ENCODE data around the gene GANC.
A peak's percentile ranks its signal among the peaks of the same experiment; 100 is the strongest.
"Not testable (repeated sequence)": the region's sequence is repeated elsewhere in the genome, so short reads cannot be mapped to it uniquely, and the experiment has no call there.

GANC gene, protein sequence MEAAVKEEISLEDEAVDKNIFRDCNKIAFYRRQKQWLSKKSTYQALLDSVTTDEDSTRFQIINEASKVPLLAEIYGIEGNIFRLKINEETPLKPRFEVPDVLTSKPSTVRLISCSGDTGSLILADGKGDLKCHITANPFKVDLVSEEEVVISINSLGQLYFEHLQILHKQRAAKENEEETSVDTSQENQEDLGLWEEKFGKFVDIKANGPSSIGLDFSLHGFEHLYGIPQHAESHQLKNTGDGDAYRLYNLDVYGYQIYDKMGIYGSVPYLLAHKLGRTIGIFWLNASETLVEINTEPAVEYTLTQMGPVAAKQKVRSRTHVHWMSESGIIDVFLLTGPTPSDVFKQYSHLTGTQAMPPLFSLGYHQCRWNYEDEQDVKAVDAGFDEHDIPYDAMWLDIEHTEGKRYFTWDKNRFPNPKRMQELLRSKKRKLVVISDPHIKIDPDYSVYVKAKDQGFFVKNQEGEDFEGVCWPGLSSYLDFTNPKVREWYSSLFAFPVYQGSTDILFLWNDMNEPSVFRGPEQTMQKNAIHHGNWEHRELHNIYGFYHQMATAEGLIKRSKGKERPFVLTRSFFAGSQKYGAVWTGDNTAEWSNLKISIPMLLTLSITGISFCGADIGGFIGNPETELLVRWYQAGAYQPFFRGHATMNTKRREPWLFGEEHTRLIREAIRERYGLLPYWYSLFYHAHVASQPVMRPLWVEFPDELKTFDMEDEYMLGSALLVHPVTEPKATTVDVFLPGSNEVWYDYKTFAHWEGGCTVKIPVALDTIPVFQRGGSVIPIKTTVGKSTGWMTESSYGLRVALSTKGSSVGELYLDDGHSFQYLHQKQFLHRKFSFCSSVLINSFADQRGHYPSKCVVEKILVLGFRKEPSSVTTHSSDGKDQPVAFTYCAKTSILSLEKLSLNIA (N-terminal part only)

DNA sequence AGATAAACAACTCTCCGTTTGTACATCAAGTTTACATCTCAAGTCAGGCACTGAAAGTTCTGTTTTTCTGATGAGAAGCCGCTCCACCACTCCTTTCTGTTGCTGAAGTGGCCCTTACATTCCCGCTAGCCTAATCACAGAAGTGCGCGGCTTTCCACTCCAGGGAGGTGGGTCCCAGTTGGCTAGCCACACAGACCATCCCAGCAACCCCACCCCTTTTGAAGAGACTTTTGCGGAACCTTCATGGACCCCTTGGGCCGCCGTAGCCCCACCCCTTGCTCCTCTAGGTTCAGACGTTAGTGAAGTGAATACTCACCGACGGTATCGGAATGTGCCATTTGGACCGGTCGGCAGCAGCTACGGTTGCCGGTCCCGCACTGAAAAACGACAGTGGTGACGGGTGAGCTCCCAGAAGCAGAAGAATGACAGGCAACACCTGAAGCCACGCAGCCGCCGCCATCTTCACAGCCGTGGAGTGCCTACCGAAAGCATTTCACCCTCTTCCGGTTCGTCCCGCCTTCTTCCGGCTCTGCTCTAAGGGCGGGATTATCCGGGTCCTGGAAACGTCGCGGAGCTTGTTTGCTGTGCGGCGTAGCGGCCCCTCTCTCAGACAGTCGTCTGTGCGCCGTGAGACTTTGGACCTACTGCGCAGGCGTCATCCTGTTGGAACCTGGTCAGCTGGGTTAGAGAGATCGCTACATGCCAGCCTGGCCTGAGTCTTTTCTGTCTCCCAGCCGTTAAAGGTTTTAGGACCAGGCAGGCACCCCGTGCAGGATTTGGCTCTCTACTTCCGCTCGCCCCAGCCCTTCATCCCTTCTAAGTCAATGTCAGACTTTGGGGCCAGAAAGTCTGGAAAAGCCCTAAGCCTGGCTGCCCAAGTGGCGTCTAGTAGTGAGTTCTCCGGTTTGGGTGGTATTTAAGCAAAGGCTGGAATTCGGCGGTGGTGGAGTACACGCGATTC lies at the start of gene GANC, which contains the start of gene TMEM87A:
GANC (plus strand) TSS at position 263 of the 961 bp plus-strand sequence. CDS start 1,281 bp downstream, outside the sequence.
TMEM87A (minus strand) TSS at position 495 of the 961 bp plus-strand sequence; CDS start at position 460, 35 bp downstream.
- TF ChIP-seq, protein P1, sequence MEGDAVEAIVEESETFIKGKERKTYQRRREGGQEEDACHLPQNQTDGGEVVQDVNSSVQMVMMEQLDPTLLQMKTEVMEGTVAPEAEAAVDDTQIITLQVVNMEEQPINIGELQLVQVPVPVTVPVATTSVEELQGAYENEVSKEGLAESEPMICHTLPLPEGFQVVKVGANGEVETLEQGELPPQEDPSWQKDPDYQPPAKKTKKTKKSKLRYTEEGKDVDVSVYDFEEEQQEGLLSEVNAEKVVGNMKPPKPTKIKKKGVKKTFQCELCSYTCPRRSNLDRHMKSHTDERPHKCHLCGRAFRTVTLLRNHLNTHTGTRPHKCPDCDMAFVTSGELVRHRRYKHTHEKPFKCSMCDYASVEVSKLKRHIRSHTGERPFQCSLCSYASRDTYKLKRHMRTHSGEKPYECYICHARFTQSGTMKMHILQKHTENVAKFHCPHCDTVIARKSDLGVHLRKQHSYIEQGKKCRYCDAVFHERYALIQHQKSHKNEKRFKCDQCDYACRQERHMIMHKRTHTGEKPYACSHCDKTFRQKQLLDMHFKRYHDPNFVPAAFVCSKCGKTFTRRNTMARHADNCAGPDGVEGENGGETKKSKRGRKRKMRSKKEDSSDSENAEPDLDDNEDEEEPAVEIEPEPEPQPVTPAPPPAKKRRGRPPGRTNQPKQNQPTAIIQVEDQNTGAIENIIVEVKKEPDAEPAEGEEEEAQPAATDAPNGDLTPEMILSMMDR (IDR thresholded peaks at IDR 0.05; ENCODE audit: extremely low read depth, missing control alignments): no peak

DNA sequence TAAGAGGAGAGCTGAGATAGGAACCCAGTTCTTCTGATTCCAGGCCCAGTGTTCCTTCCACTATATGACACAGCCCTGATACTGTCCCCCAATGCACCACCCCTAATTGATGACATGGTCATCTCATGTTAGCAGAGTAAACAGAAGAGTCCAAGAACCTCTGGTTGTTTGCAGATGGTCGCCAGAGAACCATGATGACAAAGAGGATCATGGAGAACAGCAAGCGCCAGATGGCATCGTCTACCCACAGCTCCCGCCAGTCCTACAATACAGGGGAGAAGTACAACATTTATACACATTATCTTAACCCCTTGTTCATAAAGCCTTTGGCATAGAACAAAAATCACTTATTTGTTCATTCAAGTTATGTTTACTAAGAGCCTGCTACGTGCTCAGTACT lies 46.4 kb upstream of the GANC start:
- TF ChIP-seq, protein P1 (IDR thresholded peaks at IDR 0.05; ENCODE audit: extremely low read depth, missing control alignments): no peak
- no peak for DNase-seq (ENCODE audit: low spot score)

More for the DNA sequence above, at the start of gene GANC, which contains the start of gene TMEM87A:
- peak; percentile 89 for DNase-seq (ENCODE audit: low spot score)

DNA sequence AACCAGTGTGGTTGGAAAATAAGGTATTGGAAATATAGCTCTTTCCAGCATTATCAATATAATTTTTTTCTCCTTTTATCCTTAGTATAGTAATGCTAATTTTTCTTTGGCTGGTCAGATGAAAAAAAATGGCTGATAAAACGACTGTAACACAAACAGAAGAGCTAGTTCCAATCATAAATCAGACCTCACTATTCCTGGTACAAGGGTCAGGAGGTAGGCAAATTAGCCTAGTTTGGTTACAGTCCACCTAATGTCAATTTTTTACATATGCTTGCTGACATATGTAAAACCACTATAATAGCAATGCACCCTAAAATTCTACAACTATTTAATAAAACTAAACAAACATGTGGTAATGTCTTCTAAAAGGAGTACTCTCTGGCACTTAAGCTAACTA lies 45.0 kb upstream of the GANC start:
- DNase-seq (ENCODE audit: low spot score): no peak
- TF ChIP-seq, protein P1 (IDR thresholded peaks at IDR 0.05; ENCODE audit: extremely low read depth, missing control alignments): no peak

DNA sequence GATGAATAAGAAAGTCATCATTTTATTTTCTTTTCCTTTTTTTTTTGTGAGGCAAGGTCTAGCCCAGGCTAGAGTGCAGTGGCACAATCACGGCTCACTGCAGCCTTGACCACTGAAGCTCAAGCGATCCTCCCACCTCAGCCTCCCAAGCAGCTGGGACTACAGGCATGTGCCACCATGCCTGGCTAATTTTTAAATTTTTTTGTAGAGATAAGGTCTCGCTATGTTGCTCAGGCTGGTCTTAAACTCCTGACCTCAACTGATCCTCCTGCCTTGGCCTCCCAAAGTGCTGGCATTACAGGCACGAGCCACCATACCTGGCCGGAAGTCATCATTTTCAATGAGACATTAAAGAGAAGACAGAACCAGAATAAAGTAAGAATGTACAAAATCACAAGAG lies 44.0 kb upstream of the GANC start:
- not testable (repeated sequence) for DNase-seq (ENCODE audit: low spot score)

DNA sequence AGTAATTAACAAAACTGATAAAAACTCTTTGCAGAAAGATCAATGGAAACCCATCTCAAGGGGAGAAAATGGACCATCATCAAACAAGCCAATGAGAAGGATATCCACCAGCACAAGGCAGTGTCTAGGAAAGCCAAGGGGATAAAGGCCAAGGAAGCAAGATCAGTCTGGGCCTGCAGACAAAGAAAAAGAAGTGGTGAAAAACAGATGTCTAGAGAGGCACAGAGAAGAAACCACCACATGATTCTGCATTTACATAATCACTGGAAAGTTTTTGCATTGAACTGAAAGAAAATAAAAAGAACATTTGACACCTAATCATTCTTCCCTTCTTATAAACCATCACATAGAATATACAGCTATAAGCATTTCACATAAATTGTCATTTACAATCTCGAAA lies 41.9 kb upstream of the GANC start:
- TF ChIP-seq, protein P1 (IDR thresholded peaks at IDR 0.05; ENCODE audit: extremely low read depth, missing control alignments): no peak
- DNase-seq (ENCODE audit: low spot score): no peak

DNA sequence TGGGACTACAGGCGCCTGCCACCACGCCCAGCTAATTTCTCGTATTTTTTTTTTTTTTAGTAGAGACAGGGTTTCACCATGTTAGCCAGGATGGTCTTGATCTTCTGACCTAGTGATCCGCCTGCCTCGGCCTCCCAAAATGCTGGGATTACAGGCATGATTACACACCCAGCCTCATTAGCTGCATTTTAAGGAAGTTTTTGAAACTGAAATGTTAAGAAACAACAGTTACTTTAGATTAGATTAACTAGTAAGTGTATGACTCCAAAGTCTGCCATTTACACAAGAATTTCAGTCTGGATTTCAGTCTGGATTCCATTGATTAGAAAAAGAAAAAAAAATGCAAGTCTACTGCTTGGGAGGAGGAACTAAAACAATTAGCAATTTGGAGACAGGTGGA lies 40.4 kb upstream of the GANC start:
- no peak for DNase-seq (ENCODE audit: low spot score)
- TF ChIP-seq, protein P1 (IDR thresholded peaks at IDR 0.05; ENCODE audit: extremely low read depth, missing control alignments): no peak

DNA sequence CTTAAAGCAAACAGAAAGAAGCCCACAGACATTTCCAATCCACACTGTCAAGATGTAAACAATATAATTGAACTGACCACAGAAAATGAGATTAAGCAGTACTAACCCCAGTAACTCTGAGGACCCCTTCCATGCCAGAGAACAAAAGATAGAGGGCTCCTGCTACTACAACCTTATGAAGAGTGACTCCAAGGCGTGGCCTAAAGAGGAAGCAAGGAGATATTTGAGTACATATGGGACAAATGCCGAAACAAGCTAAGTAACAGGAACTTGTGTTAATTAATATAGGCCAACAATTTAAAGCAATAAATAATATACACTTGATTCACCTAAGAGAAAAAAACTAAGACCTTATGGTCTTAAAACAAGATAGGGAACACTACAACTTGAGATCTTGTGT lies 39.9 kb upstream of the GANC start:
- TF ChIP-seq, protein P1 (IDR thresholded peaks at IDR 0.05; ENCODE audit: extremely low read depth, missing control alignments): no peak
- no peak for DNase-seq (ENCODE audit: low spot score)
